ENCODE results near the gene EPDR1.

EPDR1 gene

GRCh38 chr7:37901890-37902524, 18.4 kb upstream of the EPDR1 start:
- H3K4me3 ChIP-seq (ENCODE audit: low read length), result no peak overlapping the region
- TF ChIP-seq CTCF (conservative IDR thresholded peaks at IDR 0.05; ENCODE audit: low read depth, low read length), result no peak
- no peak for DNase-seq (ENCODE audit: low read depth)

GRCh38 chr7:37908221-37908788, 12.1 kb upstream of the EPDR1 start:
- TF ChIP-seq CTCF (conservative IDR thresholded peaks at IDR 0.05; ENCODE audit: low read depth, low read length), result no peak
- DNase-seq (ENCODE audit: low read depth), result no peak
- H3K4me3 ChIP-seq (ENCODE audit: low read length), result no peak overlapping the region

- no peak for TF ChIP-seq CTCF (conservative IDR thresholded peaks at IDR 0.05; ENCODE audit: low read depth, low read length)
- no peak overlapping the region for H3K4me3 ChIP-seq (ENCODE audit: low read length)
- DNase-seq (ENCODE audit: low read depth), result no peak
Observed at GRCh38 chr7:37912756-37913155, 7.7 kb upstream of the EPDR1 start.

- no peak overlapping the region for H3K4me3 ChIP-seq (ENCODE audit: low read length)
- no peak for DNase-seq (ENCODE audit: low read depth)
- no peak for TF ChIP-seq CTCF (conservative IDR thresholded peaks at IDR 0.05; ENCODE audit: low read depth, low read length)
Observed at GRCh38 chr7:37915438-37915837, 5.0 kb upstream of the EPDR1 start.

GRCh38 chr7:37916017-37916672, 4.3 kb upstream of the EPDR1 start:
- H3K4me3 ChIP-seq (ENCODE audit: low read length), result peak overlapping the region; percentile 49
- DNase-seq (ENCODE audit: low read depth), result no peak
- TF ChIP-seq CTCF (conservative IDR thresholded peaks at IDR 0.05; ENCODE audit: low read depth, low read length), result peak; percentile 5

- H3K4me3 ChIP-seq (ENCODE audit: low read length), result peak within 1 kb of the TSS; percentile 49
- TF ChIP-seq CTCF (conservative IDR thresholded peaks at IDR 0.05; ENCODE audit: low read depth, low read length), result peak; percentile 76
- DNase-seq (ENCODE audit: low read depth), result no peak
Observed at GRCh38 chr7:37916673-37917660, 3.5 kb upstream of the EPDR1 start, which contains the start of gene SFRP4. Gene SFRP4 (minus strand): TSS chr7:37916817. CDS start chr7:37916537, 280 bp downstream.

All from retinal pigment epithelial cell (primary cell).